H9 (cell line): ENCODE measurements around the gene PNPLA6. TPM values are rescaled to one million over a fixed set of nuclear protein-coding genes. Genes with fewer than 3 reads are reported as not detected.

Experiments
- DNase-seq: peaks from one replicate; pipeline ENCODE4 v3.0.0-alpha.2; 2017
- H2AFZ ChIP-seq: one replicate; pipeline ENCODE4 v1.6.1; 2013; ENCODE audit warnings: mild to moderate bottlenecking, low read length, control low read depth, moderate library complexity
- H2AK5ac ChIP-seq: 2 replicates; pipeline ENCODE4 v1.6.1; 2013; ENCODE audit warnings: low read length, control low read depth, mixed read lengths; ENCODE audit not compliant: insufficient read length
- H2BK120ac ChIP-seq: one replicate; pipeline ENCODE4 v1.6.1; 2013; ENCODE audit warnings: low read depth, mild to moderate bottlenecking, low read length, control low read depth, inconsistent platforms; ENCODE audit not compliant: poor library complexity, severe bottlenecking
- H2BK12ac ChIP-seq: 2 replicates; pipeline ENCODE4 v1.6.1; 2013; ENCODE audit warnings: low read length, control low read depth, mixed read lengths, low read depth; ENCODE audit not compliant: insufficient read length
- H2BK15ac ChIP-seq: 2 replicates; pipeline ENCODE4 v1.6.1; 2013; ENCODE audit warnings: low read depth, low read length, control low read depth
- H2BK20ac ChIP-seq: one replicate; pipeline ENCODE4 v1.6.1; 2013; ENCODE audit warnings: low read depth, mild to moderate bottlenecking, low read length, control low read depth, inconsistent platforms; ENCODE audit not compliant: poor library complexity, severe bottlenecking
- H2BK5ac ChIP-seq: 2 replicates; pipeline ENCODE4 v1.6.1; 2013; ENCODE audit warnings: low read length, control low read depth, mixed read lengths; ENCODE audit not compliant: insufficient read length
- H3K14ac ChIP-seq: 2 replicates; pipeline ENCODE4 v1.6.1; 2013; ENCODE audit warnings: low read length, control low read depth; ENCODE audit not compliant: insufficient read depth
- H3K18ac ChIP-seq: 2 replicates; pipeline ENCODE4 v1.6.1; 2013; ENCODE audit warnings: low read depth, mild to moderate bottlenecking, mixed read lengths, low read length, control low read depth; ENCODE audit not compliant: insufficient read length
- H3K23ac ChIP-seq: 2 replicates; pipeline ENCODE4 v1.6.1; 2013; ENCODE audit warnings: low read length, control low read depth, mixed read lengths, low read depth; ENCODE audit not compliant: insufficient read length
- H3K23me2 ChIP-seq: 2 replicates; pipeline ENCODE4 v1.6.1; 2013; ENCODE audit warnings: low read depth, mild to moderate bottlenecking, mixed read lengths, low read length, control low read depth; ENCODE audit not compliant: insufficient read length, poor library complexity, severe bottlenecking
- H3K27ac ChIP-seq: 2 replicates; pipeline ENCODE4 v1.5.1; 2013; ENCODE audit warnings: low read length, control low read depth, mixed read lengths, low read depth; ENCODE audit not compliant: insufficient read length
- H3K27me3 ChIP-seq: 2 replicates; pipeline ENCODE4 v1.6.1; 2013; ENCODE audit warnings: low read length, control low read depth, inconsistent platforms; ENCODE audit not compliant: insufficient read depth
- H3K4ac ChIP-seq: 2 replicates; pipeline ENCODE4 v1.6.1; 2013; ENCODE audit warnings: low read depth, mild to moderate bottlenecking, control low read depth, inconsistent platforms, low read length, moderate library complexity
- H3K4me1 ChIP-seq: 2 replicates; pipeline ENCODE4 v1.6.1; 2013; ENCODE audit warnings: low read length, control low read depth, inconsistent platforms; ENCODE audit not compliant: insufficient read depth
- H3K4me2 ChIP-seq: 2 replicates; pipeline ENCODE4 v1.6.1; 2013; ENCODE audit warnings: low read length, control low read depth, mixed read lengths; ENCODE audit not compliant: insufficient read length, insufficient read depth
- H3K56ac ChIP-seq: 2 replicates; pipeline ENCODE4 v1.6.1; 2013; ENCODE audit warnings: low read depth, mild to moderate bottlenecking, mixed read lengths, low read length, control low read depth; ENCODE audit not compliant: insufficient read length
- H3K79me1 ChIP-seq: 2 replicates; pipeline ENCODE4 v1.6.1; 2013; ENCODE audit warnings: low read depth, mild to moderate bottlenecking, moderate library complexity, low read length, control low read depth, inconsistent platforms; ENCODE audit not compliant: insufficient read depth, poor library complexity, severe bottlenecking
- H3K79me2 ChIP-seq: 2 replicates; pipeline ENCODE4 v1.6.1; 2013; ENCODE audit warnings: low read length, control low read depth, inconsistent platforms; ENCODE audit not compliant: insufficient read depth
- H3K9ac ChIP-seq: 2 replicates; pipeline ENCODE4 v1.6.1; 2013; ENCODE audit warnings: low read length, control low read depth, mixed read lengths; ENCODE audit not compliant: insufficient read length; ENCODE audit errors: extremely low read depth
- H3K9me3 ChIP-seq: one replicate; pipeline ENCODE4 v1.6.1; 2013; ENCODE audit warnings: low read depth, low read length, inconsistent platforms; ENCODE audit not compliant: control insufficient read depth
- H3T11ph ChIP-seq: one replicate; pipeline ENCODE4 v1.6.1; 2013; ENCODE audit warnings: mild to moderate bottlenecking, low read length, control low read depth, inconsistent platforms
- H4K20me1 ChIP-seq: one replicate; pipeline ENCODE4 v1.6.1; 2013; ENCODE audit not compliant: control insufficient read depth, insufficient read length, insufficient read depth
- H4K5ac ChIP-seq: 2 replicates; pipeline ENCODE4 v1.6.1; 2013; ENCODE audit warnings: low read depth, mild to moderate bottlenecking, mixed read lengths, low read length, control low read depth; ENCODE audit not compliant: insufficient read length
- H4K8ac ChIP-seq: replicated peaks from 2 replicates; pipeline ENCODE4 v1.6.1; 2013; ENCODE audit warnings: low read length, control low read depth, mixed read lengths, low read depth; ENCODE audit not compliant: insufficient read length
- H4K91ac ChIP-seq: 2 replicates; pipeline ENCODE4 v1.6.1; 2013; ENCODE audit warnings: low read depth, mild to moderate bottlenecking, moderate library complexity, mixed read lengths, low read length, control low read depth; ENCODE audit not compliant: insufficient read length
- H3K27ac Mint-ChIP-seq, 3 experiments: 2 replicates in 2 of 3; 3 replicates in 1 of 3; pipeline ENCODE4 v1.8.0; 2020 to 2021; ENCODE audit warnings: mixed read lengths in 3 of 3, mild to moderate bottlenecking in 1 of 3, moderate library complexity in 1 of 3
- H3K27me3 Mint-ChIP-seq: 2 replicates; pipeline ENCODE4 v1.8.0; 2021; ENCODE audit warnings: low read depth, mild to moderate bottlenecking, moderate library complexity, mixed read lengths
- H3K36me3 Mint-ChIP-seq, 3 experiments: 2 replicates in 2 of 3; 3 replicates in 1 of 3; pipeline ENCODE4 v1.8.0; 2020 to 2021; ENCODE audit warnings: low read depth in 3 of 3, mixed read lengths in 3 of 3; ENCODE audit not compliant: insufficient read depth in 1 of 3
- H3K4me1 Mint-ChIP-seq, 2 experiments: 2 replicates each; pipeline ENCODE4 v1.8.0; 2020; ENCODE audit warnings: mixed read lengths in 2 of 2
- H3K4me3 Mint-ChIP-seq, 2 experiments: 2 replicates in 1 of 2; 3 replicates in 1 of 2; pipeline ENCODE4 v1.8.0; 2020 to 2021; ENCODE audit warnings: mild to moderate bottlenecking in 2 of 2, mixed read lengths in 2 of 2, moderate library complexity in 1 of 2
- H3K9me3 Mint-ChIP-seq, 2 experiments: 2 replicates in 1 of 2; 3 replicates in 1 of 2; pipeline ENCODE4 v1.8.0; 2020; ENCODE audit warnings: mild to moderate bottlenecking in 2 of 2, mixed read lengths in 2 of 2, moderate library complexity in 1 of 2
- WGBS: extraction: QIAGEN DNeasy Blood & Tissue Kit; methylation state at CpG from one replicate; pipeline ENCODE4 v1.1.7; 2013; ENCODE audit warnings: missing lambda C conversion rate, low lambda C conversion rate, mixed read lengths; ENCODE audit not compliant: insufficient read length; ENCODE audit errors: extremely low coverage; 5-methylcytosine and 5-hydroxymethylcytosine counted together
- total RNA-seq: library from RNA; stranded (reverse); gene quantifications from 2 replicates; pipeline ENCODE4 v1.2.1, GENCODE V29; 2021
- TF ChIP-seq, protein P1 (sequence below): fragments of 200-600 bp; sonication (generic); conservative IDR thresholded peaks from 3 replicates; pipeline ENCODE4 v1.8.0; 2021; ENCODE audit warnings: antibody characterized with exemption, mild to moderate bottlenecking

Gene PNPLA6
- total RNA-seq, 1 experiment from 2014 or later, result 130 TPM

DNA sequence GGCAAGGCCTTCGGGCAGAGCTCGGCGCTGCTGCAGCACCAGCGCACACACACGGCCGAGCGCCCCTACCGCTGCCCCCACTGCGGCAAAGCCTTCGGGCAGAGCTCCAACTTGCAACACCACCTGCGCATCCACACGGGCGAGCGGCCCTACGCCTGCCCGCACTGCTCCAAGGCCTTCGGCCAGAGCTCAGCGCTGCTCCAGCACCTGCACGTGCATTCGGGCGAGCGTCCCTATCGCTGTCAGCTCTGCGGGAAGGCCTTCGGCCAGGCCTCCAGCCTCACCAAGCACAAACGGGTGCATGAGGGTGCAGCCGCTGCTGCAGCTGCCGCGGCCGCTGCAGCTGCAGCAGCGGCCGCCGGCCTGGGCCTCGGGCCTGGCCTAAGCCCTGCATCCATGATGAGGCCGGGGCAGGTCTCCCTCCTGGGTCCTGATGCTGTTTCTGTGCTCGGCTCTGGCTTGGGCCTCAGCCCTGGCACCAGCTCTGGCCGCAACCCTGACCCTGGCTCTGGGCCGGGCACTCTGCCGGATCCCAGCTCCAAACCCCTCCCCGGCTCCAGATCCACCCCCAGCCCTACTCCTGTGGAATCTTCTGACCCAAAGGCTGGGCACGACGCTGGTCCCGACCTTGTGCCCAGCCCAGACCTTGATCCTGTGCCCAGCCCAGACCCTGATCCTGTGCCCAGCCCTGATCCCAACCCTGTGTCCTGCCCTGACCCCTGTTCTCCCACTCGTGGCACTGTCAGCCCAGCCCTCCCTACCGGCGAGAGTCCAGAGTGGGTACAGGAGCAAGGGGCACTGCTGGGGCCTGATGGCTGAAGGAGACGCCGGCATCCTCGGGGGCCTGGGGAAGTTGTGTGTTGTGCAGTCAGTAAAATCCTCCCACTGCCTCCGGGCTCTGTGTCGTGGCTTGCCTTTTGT, 15.1 kb upstream of the PNPLA6 start:
- no peak overlapping the region for H2BK15ac ChIP-seq
- H3K27ac ChIP-seq, result no peak overlapping the region
- no peak overlapping the region for H3K18ac ChIP-seq
- TF ChIP-seq, protein P1, sequence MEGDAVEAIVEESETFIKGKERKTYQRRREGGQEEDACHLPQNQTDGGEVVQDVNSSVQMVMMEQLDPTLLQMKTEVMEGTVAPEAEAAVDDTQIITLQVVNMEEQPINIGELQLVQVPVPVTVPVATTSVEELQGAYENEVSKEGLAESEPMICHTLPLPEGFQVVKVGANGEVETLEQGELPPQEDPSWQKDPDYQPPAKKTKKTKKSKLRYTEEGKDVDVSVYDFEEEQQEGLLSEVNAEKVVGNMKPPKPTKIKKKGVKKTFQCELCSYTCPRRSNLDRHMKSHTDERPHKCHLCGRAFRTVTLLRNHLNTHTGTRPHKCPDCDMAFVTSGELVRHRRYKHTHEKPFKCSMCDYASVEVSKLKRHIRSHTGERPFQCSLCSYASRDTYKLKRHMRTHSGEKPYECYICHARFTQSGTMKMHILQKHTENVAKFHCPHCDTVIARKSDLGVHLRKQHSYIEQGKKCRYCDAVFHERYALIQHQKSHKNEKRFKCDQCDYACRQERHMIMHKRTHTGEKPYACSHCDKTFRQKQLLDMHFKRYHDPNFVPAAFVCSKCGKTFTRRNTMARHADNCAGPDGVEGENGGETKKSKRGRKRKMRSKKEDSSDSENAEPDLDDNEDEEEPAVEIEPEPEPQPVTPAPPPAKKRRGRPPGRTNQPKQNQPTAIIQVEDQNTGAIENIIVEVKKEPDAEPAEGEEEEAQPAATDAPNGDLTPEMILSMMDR, result no peak
- Mint-ChIP-seq H3K27me3 (no peaks in the 10 kb centered on the region; the same call in 1 of the 2 replicates), H3K4me1 (peaks cover 15 to 19% of the 10 kb centered on the region in 2 experiments), H3K27ac (no peak overlapping the region), H3K9me3 (no peaks in the 10 kb centered on the region; a peak in 1 of 5 replicates), H3K36me3 (peaks cover 3 to 23% (median 13%) of the 10 kb centered on the region in 3 experiments; a peak in 5 of 7 replicates), H3K4me3 (no peak overlapping the region; a peak in 1 of 5 replicates)
- H4K5ac ChIP-seq, result no peak overlapping the region
- H3K56ac ChIP-seq, result no peak overlapping the region
- no peaks in the 10 kb centered on the region for H3K9me3 ChIP-seq
- no peaks in the 10 kb centered on the region for H4K20me1 ChIP-seq
- H3K14ac ChIP-seq, result no peak overlapping the region
- no peak overlapping the region for H2BK12ac ChIP-seq
- H3K23ac ChIP-seq, result no peak overlapping the region
- no peak overlapping the region for H2BK5ac ChIP-seq
- peaks cover 21% of the 10 kb centered on the region for H3K23me2 ChIP-seq
- no peak overlapping the region for H3K4me2 ChIP-seq
- H2BK20ac ChIP-seq, result no peak overlapping the region
- no peak overlapping the region for H4K91ac ChIP-seq
- H2AFZ ChIP-seq, result no peak overlapping the region
- H3K9ac ChIP-seq, result no peak overlapping the region
- no peak for DNase-seq
- no CpG with 5 or more reads among the region's 51 CpGs for WGBS
- no peak overlapping the region for H3T11ph ChIP-seq
- H3K79me2 ChIP-seq, result 0 out of 2 replicates have a peak, but pooled peaks cover 2% of the 10 kb centered on the region
- H3K4ac ChIP-seq, result no peak overlapping the region
- H3K4me1 ChIP-seq, result peaks cover 4% of the 10 kb centered on the region; the same call in 1 of the 2 replicates
- H4K8ac ChIP-seq, result no peak overlapping the region
- H2AK5ac ChIP-seq, result no peak overlapping the region
- H2BK120ac ChIP-seq, result no peak overlapping the region
- no peaks in the 10 kb centered on the region for H3K79me1 ChIP-seq
- no peaks in the 10 kb centered on the region for H3K27me3 ChIP-seq
